ENCODE results near the gene NR2F1-AS1.

NR2F1-AS1 gene

GRCh38 chr5:93409691-93410090 lies 171.3 kb downstream of the NR2F1-AS1 start:
- TF ChIP-seq CTCF (IDR thresholded peaks at IDR 0.05; ENCODE audit: low read depth, low read length): no peak

GRCh38 chr5:93407454-93407853 lies 173.6 kb downstream of the NR2F1-AS1 start:
- DNase-seq (ENCODE audit: low read depth, low spot score): no peak
- no peak overlapping the region for H3K4me3 ChIP-seq (ENCODE audit: low read depth, low read length)
- TF ChIP-seq CTCF (IDR thresholded peaks at IDR 0.05; ENCODE audit: low read depth, low read length): no peak
- in situ Hi-C loops (cut with HindIII; ENCODE audit: low sequenced_read_pairs): no loop called here

More at GRCh38 chr5:93409691-93410090, 171.3 kb downstream of the NR2F1-AS1 start:
- in situ Hi-C loops (cut with HindIII; ENCODE audit: low sequenced_read_pairs): no loop called here
- no peak for DNase-seq (ENCODE audit: low read depth, low spot score)
- no peak overlapping the region for H3K4me3 ChIP-seq (ENCODE audit: low read depth, low read length)

DNA sequence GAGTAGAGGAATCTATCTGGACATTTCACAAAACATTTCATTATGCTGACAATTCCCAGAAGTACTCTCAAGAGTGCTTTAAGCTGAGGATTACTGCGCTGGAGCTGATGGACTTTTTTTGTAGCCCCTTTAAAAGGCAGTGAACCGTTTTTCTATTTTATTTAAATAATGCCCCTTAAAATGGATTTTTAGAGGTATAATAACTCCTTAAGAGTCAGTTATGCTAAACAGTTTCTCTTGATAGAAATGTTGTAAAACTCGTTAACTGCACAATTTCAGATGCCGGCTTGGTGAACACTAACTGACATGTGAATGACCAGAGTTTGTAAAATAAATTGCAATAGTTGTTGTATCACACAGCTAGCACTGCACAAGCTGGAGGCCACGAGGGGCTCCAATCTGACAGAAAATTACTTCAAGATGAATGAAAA lies 174.0 kb downstream of the NR2F1-AS1 start:
- no peak overlapping the region for H3K4me3 ChIP-seq (ENCODE audit: low read depth, low read length)
- no peak for DNase-seq (ENCODE audit: low read depth, low spot score)
- no peak for TF ChIP-seq CTCF (IDR thresholded peaks at IDR 0.05; ENCODE audit: low read depth, low read length)
- in situ Hi-C loops (cut with HindIII; ENCODE audit: low sequenced_read_pairs): no loop called here

DNA sequence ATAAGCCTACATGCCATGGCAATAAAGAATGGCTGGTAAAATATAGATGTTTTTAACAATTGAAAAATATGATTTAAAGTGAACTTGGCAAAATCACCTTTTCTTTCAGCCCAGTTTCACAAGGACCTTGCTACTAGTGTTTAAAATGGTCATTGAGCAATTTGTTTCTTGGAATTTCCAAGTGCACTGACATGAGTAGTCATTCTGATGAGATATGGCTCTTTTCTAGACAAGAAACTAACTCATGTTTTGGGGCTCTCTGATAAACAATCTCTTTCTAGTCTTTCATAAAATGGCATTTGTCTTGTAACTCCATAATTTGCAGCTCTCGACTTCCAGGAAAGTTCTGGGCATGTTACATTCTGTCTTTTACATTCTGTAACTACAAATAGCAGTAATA lies 176.8 kb downstream of the NR2F1-AS1 start:
- TF ChIP-seq CTCF (IDR thresholded peaks at IDR 0.05; ENCODE audit: low read depth, low read length): no peak
- no peak for DNase-seq (ENCODE audit: low read depth, low spot score)
- in situ Hi-C loops (cut with HindIII; ENCODE audit: low sequenced_read_pairs): no loop called here

DNA sequence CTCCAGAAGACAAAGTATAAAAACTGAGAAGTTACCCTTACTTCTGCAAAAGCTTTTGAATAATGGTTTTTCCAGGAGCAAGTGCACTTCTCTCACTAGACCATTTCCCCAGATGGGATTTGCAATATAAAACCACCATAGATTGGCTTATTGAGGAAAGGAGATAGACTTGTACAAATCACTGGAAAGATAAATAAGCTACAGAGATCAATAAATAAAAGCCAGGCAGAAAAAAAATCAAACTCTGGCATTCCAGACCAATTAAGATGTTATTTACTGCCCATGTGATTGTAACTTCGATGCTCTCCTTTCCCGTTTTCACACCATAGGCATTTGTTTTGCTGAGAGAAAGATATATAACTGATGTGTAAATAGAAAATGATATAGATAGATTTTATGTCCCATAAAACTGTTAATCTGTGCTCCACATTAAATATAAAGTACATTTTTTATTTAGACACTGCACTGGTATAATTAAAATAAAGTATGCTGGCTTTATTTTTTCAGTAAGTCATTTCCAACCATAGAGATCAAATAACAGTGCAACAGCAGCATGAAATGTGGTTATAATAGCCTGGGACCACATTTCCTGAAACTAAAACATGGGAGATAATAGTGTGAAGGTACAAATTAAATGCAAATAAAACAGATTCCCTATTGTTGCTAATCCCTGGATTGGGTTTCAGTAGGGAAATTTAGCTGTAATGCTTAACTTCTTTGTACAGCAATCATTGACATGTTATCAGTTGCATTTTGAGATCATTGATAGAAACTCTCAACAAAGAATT lies 177.7 kb downstream of the NR2F1-AS1 start:
- no peak for DNase-seq (ENCODE audit: low read depth, low spot score)
- no peak overlapping the region for H3K4me3 ChIP-seq (ENCODE audit: low read depth, low read length)
- in situ Hi-C loops (cut with HindIII; ENCODE audit: low sequenced_read_pairs): no loop called here
- no peak for TF ChIP-seq CTCF (IDR thresholded peaks at IDR 0.05; ENCODE audit: low read depth, low read length)

More for the DNA sequence above, 176.8 kb downstream of the NR2F1-AS1 start:
- no peak overlapping the region for H3K4me3 ChIP-seq (ENCODE audit: low read depth, low read length)

GRCh38 chr5:93402451-93402850 lies 178.6 kb downstream of the NR2F1-AS1 start:
- no peak overlapping the region for H3K4me3 ChIP-seq (ENCODE audit: low read depth, low read length)
- in situ Hi-C loops (cut with HindIII; ENCODE audit: low sequenced_read_pairs): no loop called here
- DNase-seq (ENCODE audit: low read depth, low spot score): no peak
- no peak for TF ChIP-seq CTCF (IDR thresholded peaks at IDR 0.05; ENCODE audit: low read depth, low read length)

Data from astrocyte of the spinal cord (primary cell).